Measurements from ENCODE around the gene DHX57. TPM values are rescaled to one million over a fixed set of nuclear protein-coding genes. Genes with fewer than 3 reads are reported as not detected.

Gene DHX57
- total RNA-seq, 1 donor from 2014 or later, result 38.6 TPM

- no peak overlapping the region for H3K27ac Mint-ChIP-seq (ENCODE audit: unreplicated experiment)
- H3K9me3 Mint-ChIP-seq (ENCODE audit: unreplicated experiment), result peaks cover 2% of the 10 kb centered on the region
- H3K27me3 Mint-ChIP-seq (ENCODE audit: unreplicated experiment), result no peaks in the 10 kb centered on the region
- H3K4me3 Mint-ChIP-seq (ENCODE audit: unreplicated experiment), result no peak overlapping the region
- DNase-seq, result no peak
- TF ChIP-seq CTCF (IDR thresholded peaks at IDR 0.05; ENCODE audit: partially characterized antibody, unreplicated experiment), result no peak
- H3K4me1 Mint-ChIP-seq (ENCODE audit: low read depth, unreplicated experiment), result no peaks in the 10 kb centered on the region
- H3K36me3 Mint-ChIP-seq (ENCODE audit: unreplicated experiment), result no peaks in the 10 kb centered on the region
These were observed 52.3 kb downstream of the DHX57 start for GRCh38 chr2:38823386-38823785.

- H3K36me3 Mint-ChIP-seq (ENCODE audit: unreplicated experiment), result no peaks in the 10 kb centered on the region
- no peaks in the 10 kb centered on the region for H3K27me3 Mint-ChIP-seq (ENCODE audit: unreplicated experiment)
- no peak overlapping the region for H3K4me3 Mint-ChIP-seq (ENCODE audit: unreplicated experiment)
- TF ChIP-seq CTCF (IDR thresholded peaks at IDR 0.05; ENCODE audit: partially characterized antibody, unreplicated experiment), result no peak
- H3K9me3 Mint-ChIP-seq (ENCODE audit: unreplicated experiment), result peaks cover 2% of the 10 kb centered on the region
- no peaks in the 10 kb centered on the region for H3K4me1 Mint-ChIP-seq (ENCODE audit: low read depth, unreplicated experiment)
- DNase-seq, result no peak
- no peak overlapping the region for H3K27ac Mint-ChIP-seq (ENCODE audit: unreplicated experiment)
These were observed 57.2 kb downstream of the DHX57 start for GRCh38 chr2:38818565-38818964.

- DNase-seq, result no peak
- Mint-ChIP-seq H3K36me3 (ENCODE audit: unreplicated experiment) (no peaks in the 10 kb centered on the region), H3K4me1 (ENCODE audit: low read depth, unreplicated experiment) (no peaks in the 10 kb centered on the region), H3K27ac (ENCODE audit: unreplicated experiment) (no peak overlapping the region), H3K27me3 (ENCODE audit: unreplicated experiment) (no peaks in the 10 kb centered on the region), H3K9me3 (ENCODE audit: unreplicated experiment) (no peaks in the 10 kb centered on the region), H3K4me3 (ENCODE audit: unreplicated experiment) (no peak overlapping the region)
- TF ChIP-seq CTCF (IDR thresholded peaks at IDR 0.05; ENCODE audit: partially characterized antibody, unreplicated experiment), result no peak
These were observed 59.8 kb downstream of the DHX57 start for GRCh38 chr2:38815936-38816335.

- Mint-ChIP-seq H3K4me3 (ENCODE audit: unreplicated experiment) (no peak overlapping the region), H3K9me3 (ENCODE audit: unreplicated experiment) (no peaks in the 10 kb centered on the region), H3K27ac (ENCODE audit: unreplicated experiment) (no peak overlapping the region)
These were observed 65.2 kb downstream of the DHX57 start for GRCh38 chr2:38810488-38810887.

GRCh38 chr2:38808677-38809076 is 67.1 kb downstream of the DHX57 start:
- DNase-seq, result no peak
- H3K4me3 Mint-ChIP-seq (ENCODE audit: unreplicated experiment), result no peak overlapping the region
- TF ChIP-seq CTCF (IDR thresholded peaks at IDR 0.05; ENCODE audit: partially characterized antibody, unreplicated experiment), result no peak
- H3K27me3 Mint-ChIP-seq (ENCODE audit: unreplicated experiment), result no peaks in the 10 kb centered on the region
- H3K27ac Mint-ChIP-seq (ENCODE audit: unreplicated experiment), result no peak overlapping the region
- no peaks in the 10 kb centered on the region for H3K4me1 Mint-ChIP-seq (ENCODE audit: low read depth, unreplicated experiment)
- H3K9me3 Mint-ChIP-seq (ENCODE audit: unreplicated experiment), result no peaks in the 10 kb centered on the region
- H3K36me3 Mint-ChIP-seq (ENCODE audit: unreplicated experiment), result no peaks in the 10 kb centered on the region

More at GRCh38 chr2:38810488-38810887, 65.2 kb downstream of the DHX57 start:
- Mint-ChIP-seq H3K27me3 (ENCODE audit: unreplicated experiment) (no peaks in the 10 kb centered on the region), H3K4me1 (ENCODE audit: low read depth, unreplicated experiment) (no peaks in the 10 kb centered on the region), H3K36me3 (ENCODE audit: unreplicated experiment) (no peaks in the 10 kb centered on the region)
- no peak for DNase-seq
- TF ChIP-seq CTCF (IDR thresholded peaks at IDR 0.05; ENCODE audit: partially characterized antibody, unreplicated experiment), result no peak
